GM23338 (cell line): ENCODE data around the gene AMPH. TPM values are rescaled to one million over a fixed set of nuclear protein-coding genes. Genes with fewer than 3 reads are reported as not detected.

ENCODE experiments used
- ATAC-seq: fragments of 200-7000 bp; cut with Tn5 transposase; 3 replicates; pipeline ENCODE4 v1.9.1; 2020
- DNase-seq: peaks from one replicate; pipeline ENCODE4 v3.0.0-alpha.2; 2015; ENCODE audit warnings: low spot score
- H2AFZ ChIP-seq: fragments of 200-600 bp; sonication (generic); 2 replicates; pipeline ENCODE4 v1.8.0; 2016; ENCODE audit warnings: antibody characterized with exemption, mild to moderate bottlenecking, moderate library complexity
- H3F3A ChIP-seq: fragments of 200-600 bp; sonication (generic); replicated peaks from 2 replicates; pipeline ENCODE4 v1.8.0; 2017; ENCODE audit warnings: antibody characterized with exemption, mixed run types, low read depth
- H3K27ac ChIP-seq: fragments of 200-600 bp; sonication (generic); 2 replicates; pipeline ENCODE4 v1.6.1; 2016; ENCODE audit warnings: low read depth
- H3K27me3 ChIP-seq: fragments of 200-600 bp; sonication (generic); 2 replicates; pipeline ENCODE4 v1.8.0; 2016; ENCODE audit warnings: mild to moderate bottlenecking, mixed run types, moderate library complexity; ENCODE audit not compliant: insufficient read depth
- H3K36me3 ChIP-seq: fragments of 200-600 bp; sonication (generic); 2 replicates; pipeline ENCODE4 v1.8.0; 2016; ENCODE audit warnings: mild to moderate bottlenecking; ENCODE audit not compliant: insufficient read depth
- H3K4me1 ChIP-seq: fragments of 200-600 bp; sonication (generic); 2 replicates; pipeline ENCODE4 v1.8.0; 2016; ENCODE audit warnings: mild to moderate bottlenecking, moderate library complexity; ENCODE audit not compliant: insufficient read depth
- H3K4me2 ChIP-seq: fragments of 200-600 bp; sonication (generic); 2 replicates; pipeline ENCODE4 v1.7.1; 2017; ENCODE audit warnings: mixed run types
- H3K4me3 ChIP-seq: fragments of 200-600 bp; sonication (generic); 2 replicates; pipeline ENCODE4 v1.6.1; 2016; ENCODE audit warnings: mixed run types
- H3K79me2 ChIP-seq: fragments of 200-600 bp; sonication (generic); replicated peaks from 2 replicates; pipeline ENCODE4 v1.8.0; 2017; ENCODE audit warnings: mild to moderate bottlenecking; ENCODE audit not compliant: insufficient read depth
- H3K9me2 ChIP-seq: fragments of 200-600 bp; sonication (generic); 2 replicates; pipeline ENCODE4 v1.8.0; 2017; ENCODE audit not compliant: insufficient read depth
- H4K20me1 ChIP-seq: fragments of 200-600 bp; sonication (generic); replicated peaks from 2 replicates; pipeline ENCODE4 v1.8.0; 2017; ENCODE audit warnings: mild to moderate bottlenecking; ENCODE audit not compliant: insufficient read depth
- H3K27ac Mint-ChIP-seq: 2 replicates; pipeline ENCODE4 v1.8.0; 2020; ENCODE audit warnings: inconsistent platforms, mild to moderate bottlenecking, moderate library complexity, mixed read lengths
- H3K27me3 Mint-ChIP-seq: 3 replicates; pipeline ENCODE4 v1.8.0; 2022; ENCODE audit warnings: low read depth, mild to moderate bottlenecking, moderate library complexity, mixed read lengths, inconsistent platforms; ENCODE audit not compliant: insufficient read depth, poor library complexity
- H3K36me3 Mint-ChIP-seq: 3 replicates; pipeline ENCODE4 v1.8.0; 2021; ENCODE audit warnings: low read depth, mild to moderate bottlenecking, inconsistent platforms, moderate library complexity, mixed read lengths
- H3K4me1 Mint-ChIP-seq: 3 replicates; pipeline ENCODE4 v1.8.0; 2020; ENCODE audit warnings: mild to moderate bottlenecking, inconsistent platforms, mixed read lengths
- H3K4me3 Mint-ChIP-seq: 3 replicates; pipeline ENCODE4 v1.8.0; 2021; ENCODE audit warnings: moderate library complexity, mild to moderate bottlenecking, inconsistent platforms, mixed read lengths
- H3K9me3 Mint-ChIP-seq: 3 replicates; pipeline ENCODE4 v1.8.0; 2020; ENCODE audit warnings: moderate library complexity, mild to moderate bottlenecking, inconsistent platforms, mixed read lengths
- CREB1 ChIP-seq: fragments of 250-450 bp; sonication (Bioruptor Pico); IDR thresholded peaks from 2 replicates; pipeline ENCODE4 v1.5.0; 2020; ENCODE audit warnings: low read depth, mild to moderate bottlenecking, moderate library complexity
- CTCF ChIP-seq, 2 experiments: fragments of 200-600 bp in 1 of 2; sonication (generic) in 1 of 2; conservative IDR thresholded peaks; 2 replicates each; pipeline versions ENCODE4 v1.5.1 to v1.6.1; 2016 to 2017; ENCODE audit warnings: antibody characterized with exemption in 2 of 2, low read depth in 2 of 2, mild to moderate bottlenecking in 2 of 2, moderate library complexity in 1 of 2
- ETS1 ChIP-seq: IDR thresholded peaks from 2 replicates; pipeline ENCODE4 v1.6.1; 2016; ENCODE audit warnings: antibody characterized with exemption
- EZH2 ChIP-seq: fragments of 200-600 bp; sonication (generic); IDR thresholded peaks from one replicate; pipeline ENCODE4 v1.8.0; 2017; ENCODE audit warnings: antibody characterized with exemption, mild to moderate bottlenecking, low read depth; ENCODE audit not compliant: unreplicated experiment
- EZH2phosphoT487 ChIP-seq: fragments of 200-600 bp; sonication (generic); IDR thresholded peaks from one replicate; pipeline ENCODE4 v1.8.1; 2018; ENCODE audit warnings: antibody characterized with exemption; ENCODE audit not compliant: unreplicated experiment
- JUNB ChIP-seq: IDR thresholded peaks from one replicate; pipeline ENCODE4 v1.6.1; 2016; ENCODE audit warnings: antibody characterized with exemption; ENCODE audit not compliant: unreplicated experiment
- NANOG ChIP-seq: IDR thresholded peaks from 2 replicates; pipeline ENCODE4 v1.6.1; 2016; ENCODE audit warnings: antibody characterized with exemption, borderline replicate concordance
- POLR2AphosphoS5 ChIP-seq: IDR thresholded peaks from 2 replicates; pipeline ENCODE4 v1.6.1; 2016; ENCODE audit warnings: antibody characterized with exemption, low read depth
- STAT1 ChIP-seq: IDR thresholded peaks from one replicate; pipeline ENCODE4 v1.6.1; 2016; ENCODE audit warnings: antibody characterized with exemption; ENCODE audit not compliant: unreplicated experiment
- ZNF114 ChIP-seq: fragments of 250-450 bp; sonication (Bioruptor Pico); IDR thresholded peaks from 2 replicates; pipeline ENCODE4 v1.5.0; 2020; ENCODE audit warnings: mild to moderate bottlenecking, moderate library complexity
- ZNF331 ChIP-seq: fragments of 250-450 bp; sonication (Bioruptor Pico); IDR thresholded peaks from 2 replicates; pipeline ENCODE4 v1.5.0; 2020; ENCODE audit warnings: low read depth, mild to moderate bottlenecking, moderate library complexity
- ZNF462 ChIP-seq: fragments of 250-450 bp; sonication (Bioruptor Pico); IDR thresholded peaks from 2 replicates; pipeline ENCODE4 v1.5.0; 2020; ENCODE audit warnings: mild to moderate bottlenecking, moderate library complexity
- polyA plus RNA-seq: library from polyadenylated mRNA; unstranded; fragments of >200 nt; fragmentation: Nextera tagmentation; extraction: Ambion mirVana; gene quantifications from 2 replicates; pipeline ENCODE4 v1.2.1, GENCODE V29; 2016
- total RNA-seq: library from RNA; depleted of rRNA; stranded (reverse); fragments of >200 nt; shearing (Covaris generic); gene quantifications from 2 replicates; pipeline ENCODE4 v1.2.3, GENCODE V29; 2014
- TF ChIP-seq, protein P1 (sequence below): IDR thresholded peaks from one replicate; pipeline ENCODE4 v1.6.1; 2018; ENCODE audit warnings: antibody characterized with exemption; ENCODE audit not compliant: unreplicated experiment

The AMPH gene
- total and polyA plus RNA-seq, 2 experiments from 2014 or later, result 4.8 to 10.2 TPM

DNA sequence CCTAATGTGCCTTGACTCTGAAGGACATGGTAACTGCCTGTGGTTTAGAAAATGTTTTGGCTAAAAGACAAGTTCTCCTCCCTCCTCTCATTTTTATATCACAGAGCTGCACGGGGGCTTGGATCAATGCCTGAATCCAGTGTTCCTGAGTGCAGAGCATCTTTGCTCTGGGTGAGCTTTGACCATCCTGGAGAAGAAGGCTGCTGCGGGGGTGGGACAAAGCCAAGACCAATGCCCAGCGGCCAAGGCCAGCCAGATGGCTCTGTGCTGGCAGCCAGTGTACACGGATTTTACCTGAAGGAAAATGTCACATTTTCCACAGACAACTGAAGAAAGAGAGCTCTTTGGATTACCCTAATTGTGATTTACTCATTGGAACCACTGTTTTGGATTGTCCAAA lies 255.7 kb downstream of the AMPH start:
- DNase-seq (no peak), ATAC-seq (no peak)
- no peaks in the 10 kb centered on the region for H3K9me2 ChIP-seq
- H3K4me2 ChIP-seq, result no peak overlapping the region
- H3K4me3 Mint-ChIP-seq, result no peak overlapping the region
- H3K27ac Mint-ChIP-seq, result no peak overlapping the region
- H3K36me3 ChIP-seq, result no peaks in the 10 kb centered on the region
- no peaks in the 10 kb centered on the region for H3K27me3 Mint-ChIP-seq
- H3K9me3 Mint-ChIP-seq, result no peaks in the 10 kb centered on the region
- H3K4me1 Mint-ChIP-seq, result peaks cover 4% of the 10 kb centered on the region; the same call in 2 of the 3 replicates
- H3K27me3 ChIP-seq, result no peaks in the 10 kb centered on the region
- H3K4me1 ChIP-seq, result peaks cover 1% of the 10 kb centered on the region; the same call in 1 of the 2 replicates
- no peaks in the 10 kb centered on the region for H3K36me3 Mint-ChIP-seq
- no peaks in the 10 kb centered on the region for H3K79me2 ChIP-seq
- H3K27ac ChIP-seq, result no peak overlapping the region
- no peaks in the 10 kb centered on the region for H3F3A ChIP-seq
- H3K4me3 ChIP-seq, result no peak overlapping the region
- H2AFZ ChIP-seq, result no peak overlapping the region
- no peaks in the 10 kb centered on the region for H4K20me1 ChIP-seq
- TF ChIP-seq STAT1, result no peak
- no peak for TF ChIP-seq NANOG
- TF ChIP-seq CTCF (conservative IDR thresholded peaks at IDR 0.05; ENCODE audit: low read depth in 2 of 2), result no peak
- TF ChIP-seq EZH2phosphoT487, result no peak
- no peak for TF ChIP-seq ZNF331
- TF ChIP-seq POLR2AphosphoS5, result no peak
- no peak for TF ChIP-seq ZNF114 (CRISPR knock-in tag)
- TF ChIP-seq CREB1 (CRISPR knock-in tag), result no peak
- TF ChIP-seq ZNF462 (CRISPR knock-in tag), result no peak
- TF ChIP-seq, protein P1, sequence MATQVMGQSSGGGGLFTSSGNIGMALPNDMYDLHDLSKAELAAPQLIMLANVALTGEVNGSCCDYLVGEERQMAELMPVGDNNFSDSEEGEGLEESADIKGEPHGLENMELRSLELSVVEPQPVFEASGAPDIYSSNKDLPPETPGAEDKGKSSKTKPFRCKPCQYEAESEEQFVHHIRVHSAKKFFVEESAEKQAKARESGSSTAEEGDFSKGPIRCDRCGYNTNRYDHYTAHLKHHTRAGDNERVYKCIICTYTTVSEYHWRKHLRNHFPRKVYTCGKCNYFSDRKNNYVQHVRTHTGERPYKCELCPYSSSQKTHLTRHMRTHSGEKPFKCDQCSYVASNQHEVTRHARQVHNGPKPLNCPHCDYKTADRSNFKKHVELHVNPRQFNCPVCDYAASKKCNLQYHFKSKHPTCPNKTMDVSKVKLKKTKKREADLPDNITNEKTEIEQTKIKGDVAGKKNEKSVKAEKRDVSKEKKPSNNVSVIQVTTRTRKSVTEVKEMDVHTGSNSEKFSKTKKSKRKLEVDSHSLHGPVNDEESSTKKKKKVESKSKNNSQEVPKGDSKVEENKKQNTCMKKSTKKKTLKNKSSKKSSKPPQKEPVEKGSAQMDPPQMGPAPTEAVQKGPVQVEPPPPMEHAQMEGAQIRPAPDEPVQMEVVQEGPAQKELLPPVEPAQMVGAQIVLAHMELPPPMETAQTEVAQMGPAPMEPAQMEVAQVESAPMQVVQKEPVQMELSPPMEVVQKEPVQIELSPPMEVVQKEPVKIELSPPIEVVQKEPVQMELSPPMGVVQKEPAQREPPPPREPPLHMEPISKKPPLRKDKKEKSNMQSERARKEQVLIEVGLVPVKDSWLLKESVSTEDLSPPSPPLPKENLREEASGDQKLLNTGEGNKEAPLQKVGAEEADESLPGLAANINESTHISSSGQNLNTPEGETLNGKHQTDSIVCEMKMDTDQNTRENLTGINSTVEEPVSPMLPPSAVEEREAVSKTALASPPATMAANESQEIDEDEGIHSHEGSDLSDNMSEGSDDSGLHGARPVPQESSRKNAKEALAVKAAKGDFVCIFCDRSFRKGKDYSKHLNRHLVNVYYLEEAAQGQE, result no peak
- TF ChIP-seq JUNB, result no peak
- TF ChIP-seq EZH2, result no peak
- no peak for TF ChIP-seq ETS1
